Caco-2 (cell line): ENCODE measurements around the gene LRRC56. TPM values are rescaled to one million over a fixed set of nuclear protein-coding genes. Genes with fewer than 3 reads are reported as not detected.
A peak's percentile ranks its signal among the peaks of the same experiment; 100 is the strongest.

Experiments used
- BruUV-seq: library from RNA; stranded (reverse); fragments of 400-500 nt; replicated peaks from 2 replicates; lab custom pipeline; 2021; lab: Mats Ljungman, UMichigan
- CTCF ChIA-PET: fragments of 300-600 bp; sonication (Branson Sonifier 250); formaldehyde crosslinking; loops from one replicate; lab custom pipeline; 2022; ENCODE audit warnings: antibody characterized with exemption; lab: Charles Lee
- POLR2A ChIA-PET: fragments of 300-600 bp; sonication (Branson Sonifier 250); formaldehyde crosslinking; loops from one replicate; lab custom pipeline; 2022; ENCODE audit warnings: antibody characterized with exemption; lab: Charles Lee
- DNase-seq, 2 experiments: peaks; one replicate each; pipeline versions ENCODE4 v3.0.0 to v3.0.0-alpha.2; 2020 to 2022
- H3K27me3 ChIP-seq: replicated peaks from 2 replicates; pipeline ENCODE4 v1.6.0; 2011; ENCODE audit warnings: low read length; ENCODE audit not compliant: control insufficient read depth, insufficient read depth
- H3K36me3 ChIP-seq: 2 replicates; pipeline ENCODE4 v1.5.1; 2011; ENCODE audit warnings: low read length; ENCODE audit not compliant: control insufficient read depth, insufficient read depth
- H3K4me1 ChIP-seq: fragments of 250-450 bp; sonication (Bioruptor Pico); 2 replicates; pipeline ENCODE4 v1.5.1; 2020; ENCODE audit warnings: mild to moderate bottlenecking
- H3K4me3 ChIP-seq: 2 replicates; pipeline ENCODE4 v1.5.1; 2011; ENCODE audit warnings: low read depth, mild to moderate bottlenecking, control low read depth, low read length
- H3K9me3 ChIP-seq: fragments of 250-450 bp; sonication (Bioruptor Pico); 2 replicates; pipeline ENCODE4 v1.5.1; 2020; ENCODE audit warnings: mild to moderate bottlenecking, moderate library complexity
- H3K27ac Mint-ChIP-seq: one replicate; pipeline ENCODE4 v1.8.0; 2022; ENCODE audit warnings: mixed read lengths; ENCODE audit not compliant: unreplicated experiment
- H3K27me3 Mint-ChIP-seq: one replicate; pipeline ENCODE4 v1.8.0; 2022; ENCODE audit warnings: mixed read lengths; ENCODE audit not compliant: insufficient read depth, unreplicated experiment
- H3K36me3 Mint-ChIP-seq: one replicate; pipeline ENCODE4 v1.8.0; 2022; ENCODE audit warnings: mild to moderate bottlenecking, mixed read lengths; ENCODE audit not compliant: insufficient read depth, unreplicated experiment
- H3K4me1 Mint-ChIP-seq: one replicate; pipeline ENCODE4 v1.8.0; 2022; ENCODE audit warnings: low read depth, mixed read lengths; ENCODE audit not compliant: unreplicated experiment
- H3K4me3 Mint-ChIP-seq: one replicate; pipeline ENCODE4 v1.8.0; 2022; ENCODE audit warnings: mild to moderate bottlenecking, moderate library complexity, mixed read lengths; ENCODE audit not compliant: unreplicated experiment
- H3K9me3 Mint-ChIP-seq: one replicate; pipeline ENCODE4 v1.8.0; 2022; ENCODE audit warnings: mixed read lengths; ENCODE audit not compliant: unreplicated experiment
- CTCF ChIP-seq, 2 experiments: fragments of 200-600 bp in 1 of 2; IDR thresholded peaks; 1 replicate in 1 of 2; 2 replicates in 1 of 2; pipeline versions ENCODE4 v1.5.1 to v1.8.0; 2011 to 2022; ENCODE audit warnings: antibody characterized with exemption in 1 of 2, control low read depth in 1 of 2, inconsistent platforms in 1 of 2, low read depth in 1 of 2, low read length in 1 of 2, mild to moderate bottlenecking in 1 of 2, moderate library complexity in 1 of 2; ENCODE audit not compliant: insufficient read depth in 1 of 2, severe bottlenecking in 1 of 2, unreplicated experiment in 1 of 2
- intact Hi-C: fragments of 100-400 bp; cut with micrococcal nuclease; formaldehyde crosslinking; loops from one replicate; pipeline ENCODE4 v1.10.0; 2022; ENCODE audit not compliant: unreplicated experiment
- total RNA-seq: library from RNA; stranded (reverse); gene quantifications from 2 replicates; pipeline ENCODE4 v1.2.3, GENCODE V29; 2022

LRRC56 gene
- total RNA-seq, 1 experiment from 2014 or later, result 4.4 TPM

- Mint-ChIP-seq H3K4me3 (no peak overlapping the region), H3K27me3 (no peaks in the 10 kb centered on the region), H3K4me1 (no peaks in the 10 kb centered on the region), H3K36me3 (no peaks in the 10 kb centered on the region), H3K9me3 (no peaks in the 10 kb centered on the region), H3K27ac (no peak overlapping the region)
- Histone ChIP-seq H3K4me1 (peaks cover 13% of the 10 kb centered on the region), H3K9me3 (no peaks in the 10 kb centered on the region), H3K27me3 (no peaks in the 10 kb centered on the region), H3K36me3 (no peaks in the 10 kb centered on the region), H3K4me3 (no peak overlapping the region)
- no peak for TF ChIP-seq CTCF (IDR thresholded peaks at IDR 0.05; ENCODE audit: insufficient read depth in 1 of 2, low read depth in 1 of 2, low read length in 1 of 2, severe bottlenecking in 1 of 2, unreplicated experiment in 1 of 2)
- DNase-seq, result no peak
- POLR2A ChIA-PET, result interaction anchor here (0.5 kb wide), 1 partner anchor 117 kb away, joined by 3 read pairs; no protein-coding TSS in a partner anchor
- CTCF ChIA-PET, result interaction anchor here (1.7 kb wide), 1 partner anchor 169 kb away, joined by 6 read pairs; no protein-coding TSS in a partner anchor
- intact Hi-C loops, result loop anchor here (10.0 kb wide), 1 partner anchor 171 kb away; no protein-coding TSS in a partner anchor
- no TSS peak for BruUV-seq
Observed at GRCh38 chr11:553083-553987, 16.0 kb downstream of the LRRC56 start.

GRCh38 chr11:553988-554340, 16.6 kb downstream of the LRRC56 start:
- Histone ChIP-seq H3K36me3 (no peaks in the 10 kb centered on the region), H3K9me3 (no peaks in the 10 kb centered on the region), H3K4me3 (no peak overlapping the region), H3K4me1 (peaks cover 13% of the 10 kb centered on the region), H3K27me3 (no peaks in the 10 kb centered on the region)
- DNase-seq, result no peak
- CTCF ChIA-PET, result interaction anchor here (1.4 to 1.7 kb wide), 2 partner anchors 22 to 168 kb away, joined by 6 read pairs; partner anchors contain the start of gene PHRF1
- H3K4me1 Mint-ChIP-seq, result peaks cover 1% of the 10 kb centered on the region
- no TSS peak for BruUV-seq
- TF ChIP-seq CTCF (IDR thresholded peaks at IDR 0.05; ENCODE audit: insufficient read depth in 1 of 2, low read depth in 1 of 2, low read length in 1 of 2, severe bottlenecking in 1 of 2, unreplicated experiment in 1 of 2), result no peak
- no peak overlapping the region for H3K27ac Mint-ChIP-seq
- H3K27me3 Mint-ChIP-seq, result no peaks in the 10 kb centered on the region
- H3K4me3 Mint-ChIP-seq, result peak overlapping the region; percentile 24
- H3K9me3 Mint-ChIP-seq, result no peaks in the 10 kb centered on the region
- H3K36me3 Mint-ChIP-seq, result peaks cover 5% of the 10 kb centered on the region
- intact Hi-C loops, result loop anchor here (10.0 kb wide), 1 partner anchor 171 kb away; no protein-coding TSS in a partner anchor
- POLR2A ChIA-PET, result no interaction called here

GRCh38 chr11:554428-555226, 17.3 kb downstream of the LRRC56 start:
- H3K27me3 ChIP-seq, result no peaks in the 10 kb centered on the region
- Mint-ChIP-seq H3K27ac (no peak overlapping the region), H3K9me3 (no peaks in the 10 kb centered on the region), H3K4me3 (peak overlapping the region; percentile 56), H3K36me3 (peaks cover 7% of the 10 kb centered on the region), H3K27me3 (no peaks in the 10 kb centered on the region), H3K4me1 (peaks cover 8% of the 10 kb centered on the region)
- DNase-seq, result peak; percentile 82 to 86
- H3K9me3 ChIP-seq, result no peaks in the 10 kb centered on the region
- intact Hi-C loops, result loop anchor here (10.0 kb wide), 1 partner anchor 170 kb away; no protein-coding TSS in a partner anchor
- CTCF ChIA-PET, result interaction anchor here (0.6 to 1.7 kb wide), 8 partner anchors 21 to 205 kb away, joined by 3 to 9 read pairs (median 4); partner anchors contain the start of gene PHRF1
- no peaks in the 10 kb centered on the region for H3K36me3 ChIP-seq
- POLR2A ChIA-PET, result interaction anchor here (0.6 to 0.8 kb wide), 3 partner anchors 21 to 132 kb away, joined by 5 to 8 read pairs (median 5); no protein-coding TSS in a partner anchor
- H3K4me1 ChIP-seq, result peaks cover 20% of the 10 kb centered on the region
- BruUV-seq, result no TSS peak
- peak overlapping the region; percentile 62 for H3K4me3 ChIP-seq
- peak; percentile 73 to 85 for TF ChIP-seq CTCF (IDR thresholded peaks at IDR 0.05; ENCODE audit: insufficient read depth in 1 of 2, low read depth in 1 of 2, low read length in 1 of 2, severe bottlenecking in 1 of 2, unreplicated experiment in 1 of 2)
